Suprapubic skin (tissue), 4 donors: ENCODE results near the gene IL37. TPM values are rescaled to one million over a fixed set of nuclear protein-coding genes. Genes with fewer than 3 reads are reported as not detected.

Experiments used
- DNase-seq, 2 donors: peaks; one replicate each; pipeline ENCODE4 v3.0.0-alpha.2; 2019; ENCODE audit warnings: low spot score in 2 of 2
- H3K27ac ChIP-seq: fragments of 200-600 bp; sonication (generic); one replicate; pipeline ENCODE4 v1.5.1; 2019
- H3K27me3 ChIP-seq: fragments of 200-600 bp; sonication (generic); one replicate; pipeline ENCODE4 v1.5.1; 2019
- H3K36me3 ChIP-seq: fragments of 200-600 bp; sonication (generic); one replicate; pipeline ENCODE4 v1.5.1; 2019
- H3K4me1 ChIP-seq: fragments of 200-600 bp; sonication (generic); one replicate; pipeline ENCODE4 v1.5.1; 2019
- H3K4me3 ChIP-seq: fragments of 200-600 bp; sonication (generic); one replicate; pipeline ENCODE4 v1.5.1; 2019; ENCODE audit warnings: mild to moderate bottlenecking
- H3K9me3 ChIP-seq: fragments of 200-600 bp; sonication (generic); one replicate; pipeline ENCODE4 v1.5.1; 2019
- CTCF ChIP-seq, 2 donors: fragments of 200-600 bp in 1 of 2; fragments of 450-650 bp in 1 of 2; sonication (generic) in 1 of 2; IDR thresholded peaks; one replicate each; pipeline ENCODE4 v1.5.1; 2016 to 2019; ENCODE audit warnings: antibody characterized with exemption in 2 of 2, mild to moderate bottlenecking in 1 of 2, moderate library complexity in 1 of 2
- EP300 ChIP-seq: sonication (generic); formaldehyde crosslinking; IDR thresholded peaks from one replicate; pipeline ENCODE4 v1.6.1; 2017; ENCODE audit warnings: antibody characterized with exemption
- POLR2A ChIP-seq, 2 donors: fragments of 450-650 bp; IDR thresholded peaks; one replicate each; pipeline ENCODE4 v1.6.1; 2017; ENCODE audit warnings: antibody characterized with exemption in 2 of 2, mild to moderate bottlenecking in 2 of 2, moderate library complexity in 2 of 2
- POLR2AphosphoS5 ChIP-seq, 3 donors: sonication (generic); formaldehyde crosslinking; IDR thresholded peaks; one replicate each; pipeline ENCODE4 v1.6.1; 2017; ENCODE audit warnings: antibody characterized with exemption in 3 of 3
- WGBS: methylation state at CpG from one replicate; pipeline ENCODE4 v1.1.5; 2018; 5-methylcytosine and 5-hydroxymethylcytosine counted together
- total RNA-seq, 4 donors: library from RNA; depleted of rRNA; stranded (reverse); fragments of >200 nt; gene quantifications; one replicate each; pipeline ENCODE4 v1.1.0, GENCODE V29; 2016

IL37 gene
- total RNA-seq, 4 donors from 2014 or later, result 7.2 to 133 (median 124) TPM

GRCh38 chr2:112923237-112923966 is 12.4 kb downstream of the IL37 start:
- H3K9me3 ChIP-seq, result no peaks in the 10 kb centered on the region
- TF ChIP-seq CTCF (IDR thresholded peaks at IDR 0.05) (no peak), POLR2A (IDR thresholded peaks at IDR 0.05) (no peak), EP300 (no peak), POLR2AphosphoS5 (IDR thresholded peaks at IDR 0.05) (no peak)
- H3K36me3 ChIP-seq, result no peaks in the 10 kb centered on the region
- no peak overlapping the region for H3K4me3 ChIP-seq
- no peak overlapping the region for H3K27ac ChIP-seq
- 69% methylated on average over 3 of the region's 3 CpGs for WGBS
- DNase-seq, result no peak
- peaks cover 4% of the 10 kb centered on the region for H3K27me3 ChIP-seq
- H3K4me1 ChIP-seq, result no peaks in the 10 kb centered on the region

GRCh38 chr2:112923967-112924338 is 13.0 kb downstream of the IL37 start:
- DNase-seq, result no peak
- no peak overlapping the region for H3K27ac ChIP-seq
- no peaks in the 10 kb centered on the region for H3K9me3 ChIP-seq
- no peaks in the 10 kb centered on the region for H3K4me1 ChIP-seq
- peaks cover 4% of the 10 kb centered on the region for H3K27me3 ChIP-seq
- TF ChIP-seq CTCF (IDR thresholded peaks at IDR 0.05), result no peak
- TF ChIP-seq POLR2A (IDR thresholded peaks at IDR 0.05), result no peak
- no peak for TF ChIP-seq POLR2AphosphoS5 (IDR thresholded peaks at IDR 0.05)
- no peak for TF ChIP-seq EP300
- no peaks in the 10 kb centered on the region for H3K36me3 ChIP-seq
- H3K4me3 ChIP-seq, result no peak overlapping the region
- 84% methylated on average over 5 of the region's 5 CpGs for WGBS

GRCh38 chr2:112924360-112924759 is 13.4 kb downstream of the IL37 start:
- Histone ChIP-seq H3K27me3 (peaks cover 4% of the 10 kb centered on the region), H3K36me3 (no peaks in the 10 kb centered on the region), H3K9me3 (no peaks in the 10 kb centered on the region), H3K4me1 (no peaks in the 10 kb centered on the region), H3K4me3 (no peak overlapping the region), H3K27ac (no peak overlapping the region)
- TF ChIP-seq CTCF (IDR thresholded peaks at IDR 0.05), result no peak
- TF ChIP-seq EP300, result no peak
- TF ChIP-seq POLR2AphosphoS5 (IDR thresholded peaks at IDR 0.05), result no peak
- no peak for TF ChIP-seq POLR2A (IDR thresholded peaks at IDR 0.05)
- no peak for DNase-seq
- 42% methylated on average over 2 of the region's 2 CpGs for WGBS

GRCh38 chr2:112924821-112925220 is 13.9 kb downstream of the IL37 start:
- Histone ChIP-seq H3K27me3 (peaks cover 4% of the 10 kb centered on the region), H3K9me3 (no peaks in the 10 kb centered on the region), H3K27ac (no peak overlapping the region), H3K4me1 (no peaks in the 10 kb centered on the region), H3K4me3 (no peak overlapping the region), H3K36me3 (no peaks in the 10 kb centered on the region)
- WGBS, result 88% methylated on average over 3 of the region's 3 CpGs
- TF ChIP-seq POLR2A (IDR thresholded peaks at IDR 0.05) (no peak), EP300 (no peak), POLR2AphosphoS5 (IDR thresholded peaks at IDR 0.05) (no peak), CTCF (IDR thresholded peaks at IDR 0.05) (no peak)
- DNase-seq, result no peak

GRCh38 chr2:112926707-112927106 is 15.7 kb downstream of the IL37 start:
- H3K36me3 ChIP-seq, result no peaks in the 10 kb centered on the region
- TF ChIP-seq POLR2A (IDR thresholded peaks at IDR 0.05) (no peak), POLR2AphosphoS5 (IDR thresholded peaks at IDR 0.05) (no peak), CTCF (IDR thresholded peaks at IDR 0.05) (no peak), EP300 (no peak)
- H3K4me3 ChIP-seq, result no peak overlapping the region
- H3K27me3 ChIP-seq, result peaks cover 4% of the 10 kb centered on the region
- H3K4me1 ChIP-seq, result no peaks in the 10 kb centered on the region
- no peaks in the 10 kb centered on the region for H3K9me3 ChIP-seq
- WGBS, result 86% methylated on average over 3 of the region's 3 CpGs
- no peak for DNase-seq
- H3K27ac ChIP-seq, result no peak overlapping the region
